GM23248 (cell line): ENCODE results near the gene LCN6.

Experiments used
- EZH2 ChIP-seq: fragments of 200-600 bp; sonication (generic); IDR thresholded peaks from 2 replicates; pipeline ENCODE4 v1.6.1; 2018; ENCODE audit warnings: antibody characterized with exemption, mild to moderate bottlenecking; ENCODE audit not compliant: insufficient read depth, poor library complexity, severe bottlenecking
- EZH2phosphoT487 ChIP-seq: fragments of 200-600 bp; sonication (generic); IDR thresholded peaks from 2 replicates; pipeline ENCODE4 v1.6.1; 2018; ENCODE audit warnings: antibody characterized with exemption, moderate library complexity, mild to moderate bottlenecking, low read depth; ENCODE audit not compliant: insufficient read depth

- TF ChIP-seq EZH2phosphoT487 (no peak), EZH2 (no peak)
These were observed 40.3 kb downstream of the LCN6 start for GRCh38 chr9:136707849-136708517.
